Activated T-cell treated with anti-CD3 and anti-CD28 coated beads for 48 hours (primary cell): ENCODE measurements around the gene RBM17.
A peak's percentile ranks its signal among the peaks of the same experiment; 100 is the strongest.
"Not testable (repeated sequence)": the region's sequence is repeated elsewhere in the genome, so short reads cannot be mapped to it uniquely, and the experiment has no call there.

Source experiments
- DNase-seq: peaks from one replicate; pipeline ENCODE4 v3.0.0-alpha.2; 2020; ENCODE audit warnings: low read depth

Gene RBM17

DNA sequence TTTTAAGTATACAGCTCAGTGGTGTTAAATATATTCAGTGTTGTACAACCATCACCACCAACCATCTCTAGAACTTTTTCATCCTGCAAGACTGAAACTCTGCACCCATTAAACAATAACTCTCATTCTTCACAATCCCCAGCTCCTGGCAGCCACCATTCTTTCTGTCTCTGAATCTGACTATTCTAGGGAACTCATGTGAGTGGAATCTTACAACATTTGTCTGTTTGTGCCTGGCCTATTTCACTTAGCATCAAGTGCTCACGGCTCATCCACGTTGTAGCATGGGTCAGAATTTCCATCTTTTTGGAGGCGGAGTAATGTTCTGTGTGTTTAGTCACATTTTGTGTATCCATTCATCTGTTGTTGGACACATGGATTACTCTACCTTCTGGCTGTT lies 73.1 kb downstream of the RBM17 start:
- no peak for DNase-seq

DNA sequence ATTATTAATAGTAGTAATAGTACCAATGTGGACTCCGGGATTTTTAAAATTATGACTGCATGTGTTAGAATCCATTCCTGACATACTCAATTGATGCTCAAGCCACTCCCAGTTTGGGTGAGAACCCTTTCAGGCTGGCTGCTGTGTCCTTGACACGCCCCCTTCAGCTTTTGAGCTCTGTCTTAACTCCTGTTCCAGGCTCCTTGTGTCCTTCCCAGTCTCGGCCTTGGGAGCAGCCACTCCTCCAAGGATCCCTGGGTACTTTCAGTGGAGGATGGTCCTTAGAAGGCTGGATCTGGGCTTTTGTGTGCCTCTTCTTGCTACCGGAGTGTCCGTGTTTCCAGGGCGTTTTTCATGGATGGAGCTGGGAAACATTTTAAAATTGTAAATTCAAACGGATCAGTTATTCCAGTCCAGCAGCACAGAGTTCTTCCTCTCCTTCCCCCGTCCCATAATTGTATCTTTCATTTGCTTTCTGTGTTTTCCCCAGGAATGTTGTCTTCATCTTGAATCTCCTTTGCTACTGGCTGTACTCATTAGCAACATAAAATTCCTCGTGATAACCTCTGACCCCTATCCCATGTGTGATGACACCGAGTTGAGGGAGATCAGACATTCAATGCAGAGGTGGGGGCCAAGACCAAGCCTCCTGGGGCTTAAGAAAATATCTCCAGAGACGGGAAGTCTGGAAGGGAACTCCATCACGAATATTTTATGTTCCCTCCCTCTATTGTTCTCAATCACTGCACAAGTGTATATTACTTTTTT lies 73.9 kb downstream of the RBM17 start:
- no peak for DNase-seq

GRCh38 chr10:6163364-6164270 lies 74.8 kb downstream of the RBM17 start:
- DNase-seq = peak; percentile 95

DNA sequence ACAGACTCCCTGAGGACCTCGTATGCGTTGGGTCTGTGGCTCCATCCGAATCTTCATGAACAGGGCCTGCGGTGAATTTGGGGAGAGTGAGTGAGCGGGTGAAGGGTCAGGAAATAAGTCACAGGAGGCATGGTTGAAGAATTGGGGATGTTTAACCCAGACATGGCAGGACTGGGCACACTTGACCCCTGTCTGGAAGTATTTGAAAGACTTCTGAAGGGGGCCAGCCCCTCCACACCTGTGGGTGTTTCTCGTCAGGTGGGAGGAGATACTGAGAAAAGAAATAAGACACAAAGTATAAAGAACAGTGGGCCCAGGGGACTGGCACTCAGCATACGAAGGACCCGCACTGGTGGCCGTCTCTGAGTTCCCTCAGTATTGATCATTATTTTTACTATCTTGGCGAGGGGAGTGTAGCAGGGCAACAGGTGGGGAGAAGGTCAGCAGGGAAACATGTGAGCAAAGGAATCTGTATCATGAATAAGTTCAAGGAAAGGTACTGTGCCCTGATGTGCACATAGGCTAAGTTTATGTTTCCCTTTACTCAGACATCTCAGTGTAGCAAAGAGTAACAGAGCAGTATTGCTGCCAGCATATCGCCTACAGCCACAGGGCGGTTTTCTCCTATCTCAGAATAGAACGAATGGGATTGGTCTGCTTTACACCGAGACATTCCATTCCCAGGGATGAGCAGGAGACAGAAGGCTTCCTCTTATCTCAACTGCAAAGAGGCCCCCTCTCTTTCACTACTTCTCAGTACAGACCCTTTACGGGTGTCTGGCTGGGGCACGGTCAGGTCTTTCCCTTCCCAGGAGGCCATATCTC lies 75.6 kb downstream of the RBM17 start:
- DNase-seq = no peak

DNA sequence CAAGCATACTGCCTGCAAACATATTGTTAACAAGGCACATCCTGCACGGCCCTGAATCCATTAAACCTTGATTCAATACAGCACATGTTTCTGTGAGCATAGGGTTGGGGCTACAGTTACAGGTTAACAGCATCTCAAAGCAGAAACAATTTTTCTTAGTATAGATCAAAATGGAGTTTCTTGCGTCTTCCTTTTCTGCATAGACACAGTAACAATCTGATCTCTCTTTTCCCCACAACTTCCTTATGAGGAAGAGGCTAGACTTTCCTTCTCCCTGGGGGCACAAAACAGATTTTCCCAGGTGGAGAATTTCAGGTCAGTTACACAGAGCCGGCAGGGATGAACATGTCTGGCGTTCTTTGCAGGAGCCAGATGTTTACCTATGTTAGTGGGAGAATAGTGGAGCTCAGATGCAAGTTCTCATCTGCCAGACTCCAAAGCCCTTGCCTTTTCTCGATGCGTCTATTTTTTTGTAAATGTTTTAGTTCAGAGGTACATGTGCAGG lies 76.4 kb downstream of the RBM17 start:
- no peak for DNase-seq

- not testable (repeated sequence) for DNase-seq
Measured at GRCh38 chr10:6165933-6166332, 77.1 kb downstream of the RBM17 start.
